HK-2 (cell line): ENCODE results near the gene BMPR1A.

Experiments used
- DNase-seq: peaks from one replicate; pipeline ENCODE4 v3.0.0-alpha.2; 2018; ENCODE audit not compliant: unreplicated experiment

BMPR1A gene

DNA sequence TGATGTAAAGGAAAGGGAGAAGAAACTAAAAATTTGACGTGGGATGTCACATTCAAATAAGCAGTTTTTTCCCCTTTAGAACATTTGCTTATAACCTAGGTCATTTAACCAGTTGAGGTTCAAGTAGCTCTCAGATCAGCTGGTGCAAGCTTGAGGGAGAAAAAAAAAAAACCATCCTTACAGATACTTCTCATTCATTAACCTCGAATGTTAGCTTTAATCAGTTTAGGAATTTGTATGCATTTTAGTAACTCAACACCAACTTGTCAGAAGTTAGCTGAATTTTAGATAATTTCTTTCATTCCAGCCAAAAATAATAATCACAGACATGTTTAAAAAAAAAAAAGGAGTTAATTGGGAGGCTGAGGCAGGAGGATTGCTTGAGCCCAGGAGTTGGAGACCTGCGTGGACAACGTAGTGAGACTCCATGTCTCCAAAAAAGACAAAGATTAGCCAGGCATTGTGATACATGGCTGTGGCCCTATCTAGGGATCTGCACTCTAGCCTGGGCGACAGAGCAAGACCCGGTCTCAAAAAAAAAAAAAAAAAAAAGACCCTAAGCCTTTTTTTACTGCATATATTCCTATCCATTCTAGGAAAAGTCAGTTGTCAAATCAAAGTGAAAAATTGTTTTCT, 46.2 kb downstream of the BMPR1A start:
- DNase-seq, result no peak

DNA sequence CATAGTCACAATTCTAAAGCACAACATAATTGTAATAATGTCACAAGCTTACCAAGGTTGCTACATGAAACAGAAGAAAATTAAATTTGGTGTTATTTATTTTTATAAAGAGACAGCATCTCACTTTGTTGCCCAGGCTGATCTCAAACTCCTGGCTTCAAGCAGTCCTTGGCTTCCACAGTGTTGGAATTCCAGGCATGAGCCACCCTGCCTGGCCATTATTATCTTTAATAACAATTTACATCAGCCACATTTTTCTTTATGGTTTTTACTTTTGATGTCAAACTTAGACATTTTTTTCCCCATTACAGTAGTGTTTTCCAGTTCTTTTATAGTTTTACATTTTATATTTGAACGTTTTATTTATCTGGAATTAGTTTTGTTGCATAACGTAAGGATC, 46.7 kb downstream of the BMPR1A start:
- no peak for DNase-seq

DNA sequence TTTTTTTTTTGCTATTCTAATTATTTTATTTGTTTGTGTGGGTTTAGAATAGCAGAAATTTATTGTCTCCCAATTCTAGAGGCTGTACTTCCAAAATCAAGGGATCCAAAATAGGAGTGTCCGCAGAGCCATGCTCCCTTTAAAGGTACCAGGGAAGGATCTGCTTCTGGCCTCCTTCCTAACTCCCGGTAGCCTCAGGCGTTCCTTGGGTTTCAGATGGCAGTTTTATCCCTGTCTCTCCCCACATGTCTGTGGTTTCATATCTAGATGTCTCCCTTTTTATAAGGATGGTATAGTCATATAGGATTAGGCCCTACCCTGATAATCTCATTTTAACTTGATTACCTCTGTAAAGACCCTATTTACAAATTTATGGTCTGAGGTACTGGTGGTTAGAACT, 48.4 kb downstream of the BMPR1A start:
- no peak for DNase-seq

DNA sequence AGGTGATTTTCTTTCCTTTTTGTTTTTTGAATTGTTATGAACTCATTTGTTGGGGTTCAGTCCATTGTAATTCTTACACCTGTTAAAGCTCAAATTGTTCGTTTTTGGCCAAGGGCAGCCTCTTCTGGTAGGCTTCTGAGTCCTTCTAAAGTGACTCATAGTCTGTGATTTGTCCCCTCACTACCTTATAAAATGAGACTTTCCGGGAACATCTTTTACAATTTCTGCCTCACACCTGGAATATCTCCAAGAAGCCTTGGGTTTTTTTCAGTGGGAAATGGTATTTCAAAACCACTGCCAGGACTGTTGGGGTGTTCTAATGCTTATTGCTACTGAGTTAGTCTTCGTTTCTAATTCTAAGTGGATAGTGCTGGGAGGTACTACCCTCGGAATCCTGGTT, 56.7 kb downstream of the BMPR1A start:
- DNase-seq, result no peak

DNA sequence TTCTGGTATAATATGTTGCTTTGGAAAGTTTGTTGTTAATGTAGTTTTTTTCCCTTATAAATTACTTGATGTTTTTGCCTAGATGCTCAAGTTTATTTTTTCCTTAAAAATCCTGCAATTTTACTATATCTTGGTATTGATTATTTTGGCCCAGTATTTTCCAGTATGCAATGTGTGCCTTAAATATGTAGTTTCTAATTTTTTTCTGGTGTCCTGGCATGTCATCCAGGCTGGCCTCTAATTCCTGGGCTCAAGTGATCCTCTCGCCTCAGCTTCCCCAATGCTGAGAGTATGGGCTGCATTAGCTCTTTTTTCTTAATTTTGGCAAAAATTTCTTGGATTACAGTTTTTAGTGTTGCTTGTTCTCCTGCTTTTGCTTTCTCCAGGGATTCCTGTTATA, 57.6 kb downstream of the BMPR1A start:
- no peak for DNase-seq

DNA sequence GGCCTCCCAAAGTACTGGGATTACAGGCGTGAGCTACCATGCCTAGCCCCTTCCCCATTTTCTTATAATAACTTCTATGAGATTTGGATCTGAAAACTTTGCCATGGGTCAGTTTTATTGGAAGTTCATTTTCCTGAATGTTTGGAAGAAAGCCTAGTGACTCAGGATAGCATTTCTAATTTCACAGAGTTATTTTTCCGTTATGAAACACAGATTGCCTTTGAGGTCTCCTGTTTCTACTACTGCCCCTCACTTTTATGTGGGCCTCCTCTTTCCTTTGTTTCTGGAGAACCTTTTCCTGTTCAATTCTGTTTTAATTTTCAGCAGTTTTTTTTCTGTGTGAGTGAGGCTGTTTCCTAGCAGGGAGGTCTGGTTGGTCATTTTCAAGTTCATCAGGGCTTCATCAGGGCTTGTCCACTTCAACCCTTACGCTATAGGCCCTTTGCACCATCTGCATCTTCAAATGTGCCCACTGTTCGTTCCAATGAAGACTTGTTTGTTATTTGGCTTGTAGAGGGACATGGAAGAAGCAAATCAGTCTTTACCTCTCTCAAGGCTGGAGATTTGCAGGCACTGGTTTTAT, 58.7 kb downstream of the BMPR1A start:
- no peak for DNase-seq

DNA sequence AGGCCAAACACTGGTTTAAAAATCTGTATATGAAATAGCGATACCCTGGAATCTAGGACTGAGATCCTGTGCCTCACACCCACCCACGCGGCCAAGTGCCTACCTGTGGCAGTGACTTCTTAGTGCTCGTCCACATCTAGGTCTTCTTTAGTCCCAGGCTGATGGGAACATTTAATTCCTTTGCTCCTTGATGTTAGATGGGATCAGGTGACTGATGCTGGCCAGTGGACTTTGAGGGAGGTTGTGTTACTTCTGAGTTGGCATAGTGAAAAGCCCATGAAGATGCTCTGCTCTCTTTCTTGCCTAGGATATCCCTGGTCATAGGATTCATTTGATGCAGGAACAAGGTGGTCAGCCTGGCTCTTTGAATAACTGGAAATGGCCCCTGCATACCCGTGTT, 59.2 kb downstream of the BMPR1A start:
- no peak for DNase-seq

DNA sequence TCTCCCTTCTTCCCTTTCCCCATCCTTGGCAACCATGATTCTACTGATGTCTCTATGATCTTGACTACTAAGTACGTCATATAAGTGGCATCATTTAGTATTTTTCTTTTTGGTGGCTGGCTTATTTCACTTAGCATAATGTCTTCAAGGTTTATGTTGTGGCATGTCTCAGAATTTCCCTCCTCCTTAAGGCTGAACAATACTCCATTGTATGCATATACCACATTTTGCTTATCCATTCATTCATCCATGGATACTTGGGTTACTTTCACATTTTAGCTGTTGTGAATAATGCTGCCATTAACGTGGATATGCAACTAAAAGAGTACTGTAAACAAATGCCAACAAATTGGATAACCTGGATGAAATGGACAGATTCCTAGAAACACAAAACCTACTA, 60.8 kb downstream of the BMPR1A start:
- no peak for DNase-seq

DNA sequence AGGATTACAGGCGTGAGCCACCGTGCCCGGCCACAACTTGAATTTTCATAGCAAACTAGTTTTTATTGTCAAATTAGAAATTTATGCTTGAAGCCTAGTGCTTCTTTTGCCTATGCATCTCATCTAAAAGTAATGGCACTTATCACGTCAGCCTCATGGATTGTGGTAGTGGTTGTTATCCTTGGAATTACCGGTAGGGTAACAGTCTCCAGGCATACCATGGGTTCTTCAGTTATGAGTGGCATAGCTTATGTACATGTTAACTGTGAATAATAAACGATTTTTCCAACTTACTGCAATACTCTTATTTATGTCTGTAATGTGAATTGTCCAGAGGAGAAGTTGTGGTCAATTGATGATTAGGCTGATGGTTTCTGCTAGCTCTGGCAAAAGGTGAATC, 63.1 kb downstream of the BMPR1A start:
- DNase-seq, result no peak

DNA sequence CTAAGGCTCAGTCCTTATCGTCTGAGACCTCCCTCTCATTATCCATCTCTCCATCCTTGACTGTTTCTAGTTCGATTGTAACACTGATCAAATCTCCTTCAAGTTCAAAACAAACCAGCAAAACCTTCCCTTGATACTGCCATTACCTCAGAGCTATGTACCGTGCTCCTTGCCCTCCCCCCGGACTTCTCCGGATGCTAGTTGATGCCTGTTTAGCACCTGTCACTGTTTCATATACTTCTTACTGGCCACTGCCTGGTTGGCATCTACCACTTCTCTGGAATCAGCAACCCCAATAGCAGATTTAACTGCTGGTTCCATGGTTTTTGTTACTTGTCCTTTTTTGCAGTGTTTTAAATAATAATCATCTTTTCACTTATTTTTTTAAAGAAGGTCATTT, 64.1 kb downstream of the BMPR1A start:
- no peak for DNase-seq

DNA sequence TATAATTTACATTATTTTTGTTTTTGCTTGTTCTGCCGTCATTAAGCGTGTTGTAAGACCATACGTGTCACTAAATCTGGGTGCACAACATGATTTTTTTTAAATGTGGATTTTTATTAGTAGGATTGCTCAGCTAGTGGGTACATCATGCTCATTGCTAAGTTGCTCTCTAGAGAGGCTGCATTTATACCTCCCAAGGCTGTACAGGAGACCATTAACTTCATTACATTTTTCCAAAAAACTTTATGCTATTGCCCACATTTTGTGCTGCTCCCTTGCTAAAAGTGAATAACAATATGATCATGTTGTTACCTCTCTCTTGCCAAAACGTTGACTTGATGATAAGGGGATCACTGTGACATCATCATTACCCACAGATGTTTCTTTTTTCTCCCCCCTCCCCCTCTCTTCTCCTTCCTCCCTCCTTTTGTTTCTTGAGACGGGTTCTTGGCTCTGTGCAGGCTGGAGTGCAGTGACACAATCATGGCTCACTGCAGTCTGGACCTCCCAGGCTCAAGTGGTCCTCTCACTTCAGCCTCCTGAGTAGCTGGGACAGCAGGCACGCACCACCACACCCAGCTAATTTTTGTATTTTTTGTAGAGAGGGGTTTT, 65.1 kb downstream of the BMPR1A start:
- no peak for DNase-seq

DNA sequence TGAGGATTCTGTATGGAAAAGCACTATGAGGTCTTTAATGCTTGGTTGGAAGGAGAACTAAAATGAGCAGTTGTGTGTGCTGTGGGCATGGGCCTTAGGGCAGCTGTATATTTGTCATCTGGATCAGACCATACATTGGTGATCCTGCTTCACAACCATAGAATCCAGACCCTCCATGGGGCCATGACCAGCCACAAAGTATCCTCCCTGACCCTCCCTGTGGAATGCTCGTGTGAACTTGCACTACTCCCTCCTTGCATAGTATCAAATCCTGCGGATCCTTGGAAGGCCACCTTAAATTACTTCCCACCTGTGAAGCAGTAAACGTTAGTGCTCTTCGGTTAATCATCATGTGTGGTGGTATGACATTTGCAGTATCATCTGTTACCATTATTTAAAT, 67.1 kb downstream of the BMPR1A start:
- DNase-seq, result no peak

DNA sequence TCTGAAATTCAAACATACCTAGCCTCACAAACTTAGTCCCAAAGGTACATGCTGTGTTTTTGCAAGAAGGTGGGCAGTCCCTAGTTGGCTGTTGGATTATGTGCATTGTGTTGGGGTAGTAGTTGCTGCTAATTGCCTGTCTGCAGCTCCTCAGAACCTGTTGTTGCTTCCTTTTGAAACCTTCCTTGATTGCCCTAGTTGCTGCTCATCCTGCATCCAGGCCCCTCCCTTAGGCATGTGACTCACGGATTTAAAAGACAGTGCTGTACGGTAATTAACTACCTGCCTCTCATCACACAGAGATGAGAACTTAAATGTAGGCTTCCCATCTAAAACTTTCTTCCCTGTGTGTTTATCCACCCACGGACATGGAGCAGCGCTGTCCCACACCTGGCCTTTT, 67.7 kb downstream of the BMPR1A start:
- DNase-seq, result no peak

DNA sequence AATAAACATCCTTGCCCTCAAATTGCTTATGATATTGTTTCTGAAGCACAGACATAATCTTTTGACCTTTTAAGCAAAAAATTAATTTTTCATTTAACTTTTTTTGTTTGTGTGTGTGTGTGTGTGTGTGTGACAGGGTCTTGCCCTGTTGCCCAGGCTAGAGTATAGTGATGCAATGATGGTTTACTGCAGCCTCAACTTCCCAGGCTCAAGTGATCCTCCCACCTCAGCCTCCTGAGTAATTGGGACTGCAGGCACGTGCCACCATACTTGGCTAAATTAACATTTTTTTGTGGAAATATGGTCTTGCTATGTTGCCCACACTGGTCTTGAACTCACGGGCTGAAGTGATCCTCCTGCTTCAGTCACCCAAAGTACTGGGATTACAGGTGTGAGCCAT, 68.9 kb downstream of the BMPR1A start:
- DNase-seq, result no peak

DNA sequence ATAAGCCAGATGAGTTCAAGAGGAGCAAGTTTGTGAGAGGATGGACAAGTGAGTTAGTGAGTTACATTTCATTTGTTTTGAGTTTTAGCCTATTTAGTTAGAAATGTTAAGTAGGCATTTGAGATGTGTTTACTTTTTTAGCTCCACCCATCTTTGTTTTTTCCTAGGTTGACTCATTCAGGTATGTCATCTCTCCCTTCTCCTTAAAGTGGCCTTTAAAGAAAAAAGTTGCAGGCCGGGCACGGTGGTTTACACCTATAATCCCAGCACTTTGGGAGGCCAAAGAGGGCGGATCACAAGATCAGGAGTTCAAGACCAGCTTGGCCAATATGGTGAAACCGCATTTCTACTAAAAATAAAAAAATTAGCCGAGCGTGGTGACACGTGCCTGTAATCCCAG, 71.2 kb downstream of the BMPR1A start:
- DNase-seq, result no peak

DNA sequence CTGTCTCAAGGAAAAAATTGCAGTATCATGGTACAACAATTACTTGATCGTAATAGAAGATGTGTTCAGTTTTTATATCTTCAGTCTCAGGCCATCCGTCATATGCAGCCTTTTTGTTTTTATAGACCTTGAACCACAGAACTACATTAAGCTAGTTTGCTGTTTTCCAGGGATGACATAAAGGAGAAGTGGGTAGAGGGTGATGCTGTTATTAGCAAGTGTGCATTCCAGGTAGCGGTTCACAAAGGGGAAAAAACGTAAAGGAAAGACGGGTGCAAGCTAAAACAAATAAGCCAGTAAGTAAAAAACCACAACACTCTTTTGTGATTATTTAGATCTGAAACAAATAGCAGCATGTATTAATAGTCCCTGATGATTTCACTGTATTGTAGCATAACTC, 71.7 kb downstream of the BMPR1A start:
- DNase-seq, result no peak

DNA sequence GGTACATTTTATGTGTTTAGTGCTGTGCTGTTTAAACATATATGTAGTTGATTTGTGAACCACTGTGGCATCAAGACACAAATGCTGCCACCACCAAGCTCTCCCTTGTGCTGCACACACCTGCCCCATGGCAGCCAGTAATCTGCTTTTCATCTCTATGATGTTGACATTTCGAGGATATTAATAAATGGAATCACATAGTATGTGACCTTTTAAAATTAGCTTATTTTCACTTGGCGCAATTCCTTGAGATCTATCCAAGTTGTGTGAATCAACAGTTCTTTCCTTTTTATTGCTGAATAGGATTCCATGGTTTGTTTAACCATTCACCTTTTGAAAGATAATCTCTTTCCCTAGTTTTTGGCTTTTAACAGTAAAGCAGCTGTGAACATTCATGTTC, 73.1 kb downstream of the BMPR1A start:
- no peak for DNase-seq

DNA sequence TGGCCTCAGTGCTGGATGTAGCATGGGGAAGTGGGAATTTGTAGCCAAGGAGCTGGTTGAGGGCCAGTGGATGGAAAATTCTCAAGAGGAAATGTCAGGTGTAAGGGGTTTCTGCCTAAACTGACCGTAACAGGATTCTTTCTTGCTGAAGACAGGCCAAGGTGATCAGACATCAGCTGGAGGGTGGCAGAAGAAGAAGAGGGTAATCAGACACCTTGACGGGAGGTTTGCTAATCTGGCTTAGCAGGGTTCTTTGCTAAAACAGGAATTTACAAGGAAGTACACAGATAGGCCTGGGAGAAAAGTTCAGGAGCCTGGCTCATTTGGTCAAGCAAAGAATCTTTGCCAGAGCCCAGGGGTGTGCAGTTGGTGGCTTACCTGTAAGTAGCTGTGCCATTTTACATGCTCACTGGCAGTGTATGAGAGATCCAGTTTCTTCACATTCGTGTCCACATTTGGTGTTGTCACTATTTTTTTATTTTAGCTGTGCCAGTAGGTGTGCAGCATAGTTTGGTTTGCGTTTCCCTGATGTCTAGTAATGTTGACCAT, 73.7 kb downstream of the BMPR1A start:
- DNase-seq, result no peak

DNA sequence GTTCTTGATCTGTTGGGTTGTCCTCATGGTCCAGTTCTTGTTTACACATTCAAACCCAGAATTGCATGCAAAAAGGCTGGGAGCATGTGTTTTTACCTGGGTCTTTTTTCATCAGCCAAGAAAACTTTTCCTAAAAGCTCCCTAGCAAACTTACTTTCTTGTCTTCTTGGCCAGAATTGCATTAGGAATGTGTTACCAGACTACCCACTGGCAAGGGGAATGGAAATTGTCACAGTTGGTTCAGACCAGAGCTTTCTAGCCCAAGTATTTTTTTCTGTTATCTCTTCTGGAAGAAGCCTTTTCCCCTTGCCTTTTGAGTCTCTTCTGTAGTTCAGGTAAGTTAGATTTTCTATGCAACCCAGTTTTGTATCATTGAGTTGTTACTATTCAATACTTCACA, 77.5 kb downstream of the BMPR1A start:
- no peak for DNase-seq

DNA sequence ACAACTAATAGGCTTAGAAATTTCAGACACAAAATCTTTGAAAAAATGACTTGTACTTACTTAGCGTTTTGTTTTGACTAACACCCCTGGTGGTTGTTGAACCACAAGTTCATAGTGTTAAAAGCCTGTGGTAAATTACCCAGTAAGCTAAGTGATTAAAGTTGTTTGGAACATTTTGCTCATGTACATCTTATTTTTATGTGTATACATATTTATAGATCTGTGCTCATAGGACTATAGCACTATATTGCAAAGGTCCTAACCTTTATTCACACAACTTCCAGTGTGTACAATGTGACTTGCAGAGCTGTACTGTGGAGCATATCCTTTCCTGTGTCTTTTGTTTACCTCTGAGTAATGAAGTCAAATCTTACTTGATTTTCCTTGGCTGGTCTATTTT, 79.6 kb downstream of the BMPR1A start:
- no peak for DNase-seq

DNA sequence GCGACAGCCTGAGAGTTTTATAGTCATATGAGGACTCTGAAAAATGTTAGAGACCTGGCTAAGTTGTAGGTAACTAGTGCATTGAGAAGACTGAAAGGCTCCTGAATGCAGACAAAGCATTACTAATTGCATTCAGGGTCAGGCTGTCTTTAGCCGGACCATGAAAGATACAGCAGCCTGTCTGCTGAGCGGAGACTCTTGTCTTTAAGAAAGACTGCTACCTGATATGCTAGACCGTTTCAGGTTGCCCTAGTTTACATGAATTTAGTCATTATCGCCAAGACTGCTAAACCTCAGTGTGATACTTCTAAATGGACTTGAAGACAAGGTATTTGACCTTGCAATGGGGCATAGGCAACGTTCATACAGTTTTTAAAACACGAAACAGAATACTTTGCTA, 81.2 kb downstream of the BMPR1A start:
- no peak for DNase-seq

DNA sequence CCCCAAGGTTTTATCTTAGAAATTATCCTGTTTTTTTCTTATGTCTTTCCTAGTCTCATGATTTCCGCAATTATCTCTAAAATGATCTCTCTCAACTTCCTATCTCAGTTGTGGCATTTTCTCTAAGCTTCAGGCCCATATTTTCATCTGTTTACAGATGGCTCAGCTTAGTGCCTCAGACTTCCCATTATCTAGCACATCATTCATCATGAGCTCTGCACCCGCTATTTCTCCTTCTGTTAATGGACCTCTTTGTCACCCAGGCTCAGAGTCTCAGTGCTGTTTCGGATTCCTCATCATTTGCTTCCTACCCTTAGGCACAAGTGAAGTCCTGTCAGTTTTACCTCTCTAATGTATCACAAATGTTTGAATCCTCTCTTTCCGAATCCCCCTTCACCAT, 84.1 kb downstream of the BMPR1A start:
- no peak for DNase-seq

DNA sequence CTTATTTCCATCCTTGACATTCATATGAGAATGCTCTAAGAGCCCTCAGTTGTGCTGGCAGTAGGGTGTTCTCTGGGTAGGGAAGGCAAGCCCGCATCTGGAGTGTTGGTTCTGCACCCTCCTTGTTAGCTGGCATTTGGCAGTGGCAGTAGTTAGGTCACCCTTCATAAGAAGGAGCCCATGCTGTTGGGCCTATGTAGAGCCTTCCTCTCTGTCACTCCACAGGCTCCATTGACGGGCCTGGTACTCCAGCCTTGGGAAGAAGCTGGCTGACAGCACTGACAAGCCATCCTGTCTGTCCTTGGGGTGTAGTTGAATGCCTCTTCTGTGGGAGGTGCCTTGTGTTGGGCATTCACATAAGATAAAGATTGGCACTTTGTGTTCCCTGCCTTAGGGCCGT, 89.7 kb downstream of the BMPR1A start:
- no peak for DNase-seq

DNA sequence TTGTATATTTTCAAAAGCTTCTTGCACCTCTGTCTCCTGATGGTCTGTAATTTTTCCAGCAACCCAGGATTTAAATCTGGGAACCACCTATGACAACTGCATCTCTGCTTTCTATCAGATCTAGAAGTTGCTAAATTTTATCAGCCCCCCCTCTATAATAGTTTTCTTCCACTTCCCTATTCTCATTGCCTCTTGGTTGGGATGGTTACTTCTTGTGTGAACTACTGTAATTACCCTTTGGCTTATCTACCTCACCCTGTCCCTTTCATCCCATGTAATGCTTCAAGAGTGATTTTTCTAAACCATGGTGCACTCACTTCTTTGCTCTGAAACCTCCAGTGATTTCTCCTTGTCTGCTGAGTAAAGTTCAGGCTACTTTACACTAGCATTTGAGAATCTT, 92.3 kb downstream of the BMPR1A start:
- no peak for DNase-seq
